SKM-1 (cell line): ENCODE data around the gene CYP2A13.
"Not testable (repeated sequence)": the region's sequence is repeated elsewhere in the genome, so short reads cannot be mapped to it uniquely, and the experiment has no call there.

ENCODE experiments used
- DNase-seq: peaks from one replicate; lab custom pipeline; 2025; ENCODE audit not compliant: unreplicated experiment; lab: John Stamatoyannopoulos, UW

CYP2A13 gene

DNA sequence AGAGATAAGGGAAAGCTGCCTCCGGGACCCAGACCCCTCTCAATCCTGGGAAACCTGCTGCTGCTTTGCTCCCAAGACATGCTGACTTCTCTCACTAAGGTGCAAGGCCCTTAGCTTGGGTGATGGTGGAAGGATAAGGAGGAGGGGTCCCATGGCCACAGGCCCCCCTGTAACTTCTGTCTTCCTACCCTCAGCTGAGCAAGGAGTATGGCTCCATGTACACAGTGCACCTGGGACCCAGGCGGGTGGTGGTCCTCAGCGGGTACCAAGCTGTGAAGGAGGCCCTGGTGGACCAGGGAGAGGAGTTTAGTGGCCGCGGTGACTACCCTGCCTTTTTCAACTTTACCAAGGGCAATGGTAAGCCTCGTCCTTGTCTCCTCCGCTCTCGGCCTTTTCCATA, 28.0 kb downstream of the CYP2A13 start:
- DNase-seq: no peak

DNA sequence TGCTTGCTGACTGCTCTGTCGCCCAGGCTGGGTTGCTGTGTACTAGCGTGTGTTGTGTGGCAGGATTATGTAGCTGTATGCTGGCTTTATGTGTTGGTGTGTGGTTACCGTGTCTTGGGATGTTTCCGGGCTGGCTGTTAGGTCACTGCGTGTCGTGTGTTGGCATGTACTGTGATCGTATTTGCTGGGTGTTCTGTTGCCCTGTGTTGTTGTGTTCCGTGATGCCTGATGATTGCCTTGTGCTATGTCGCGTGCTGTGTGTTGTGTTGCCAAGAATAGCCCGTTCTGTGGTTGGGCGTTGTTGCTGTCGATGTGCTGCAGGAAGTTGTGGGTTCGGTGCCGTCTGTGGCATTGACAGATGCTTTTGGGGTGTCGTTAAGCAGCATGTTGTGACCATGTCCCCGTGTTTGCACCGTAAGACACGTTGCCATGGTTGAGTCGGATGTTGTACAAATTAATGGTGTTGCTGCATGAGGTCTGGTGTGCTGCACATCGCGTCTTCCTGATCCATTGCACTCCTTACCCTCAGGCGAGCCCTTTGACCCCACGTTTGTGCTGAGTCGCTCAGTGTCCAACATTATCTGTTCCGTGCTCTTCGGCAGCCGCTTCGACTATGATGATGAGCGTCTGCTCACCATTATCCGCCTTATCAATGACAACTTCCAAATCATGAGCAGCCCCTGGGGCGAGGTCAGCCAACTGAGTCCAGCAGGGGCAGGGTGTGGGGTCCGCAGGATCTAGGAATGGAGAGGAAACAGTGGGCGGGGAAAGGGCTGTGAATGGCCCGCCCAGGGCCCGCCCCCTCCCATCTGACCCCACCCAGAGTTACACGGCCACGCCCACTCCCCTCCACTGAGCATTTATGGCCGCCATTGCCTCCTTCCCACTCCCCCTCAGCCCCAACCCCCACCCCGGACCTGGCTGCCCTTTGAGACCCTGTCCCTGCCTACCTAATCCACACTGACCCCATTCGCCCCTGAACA, 33.0 kb downstream of the CYP2A13 start:
- DNase-seq: not testable (repeated sequence)

DNA sequence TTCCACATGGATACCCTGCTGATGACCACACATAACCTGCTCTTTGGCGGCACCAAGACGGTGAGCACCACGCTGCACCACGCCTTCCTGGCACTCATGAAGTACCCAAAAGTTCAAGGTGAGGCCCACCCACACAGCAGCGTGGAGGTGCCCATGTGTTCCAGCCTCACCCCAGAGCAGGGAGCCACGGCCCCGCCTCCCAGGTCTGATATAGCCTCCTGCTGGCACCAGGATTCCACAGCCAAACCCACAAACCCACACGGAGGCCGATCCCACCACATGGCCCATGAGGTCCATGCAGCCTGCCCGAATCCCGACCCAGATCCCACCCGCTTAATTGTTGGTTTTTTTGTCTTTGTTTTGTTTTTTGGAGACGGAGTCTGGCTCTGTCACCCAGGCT, 34.6 kb downstream of the CYP2A13 start:
- DNase-seq: not testable (repeated sequence)

- no peak for DNase-seq
These were observed 35.6 kb downstream of the CYP2A13 start for GRCh38 chr19:41123716-41124294.

DNA sequence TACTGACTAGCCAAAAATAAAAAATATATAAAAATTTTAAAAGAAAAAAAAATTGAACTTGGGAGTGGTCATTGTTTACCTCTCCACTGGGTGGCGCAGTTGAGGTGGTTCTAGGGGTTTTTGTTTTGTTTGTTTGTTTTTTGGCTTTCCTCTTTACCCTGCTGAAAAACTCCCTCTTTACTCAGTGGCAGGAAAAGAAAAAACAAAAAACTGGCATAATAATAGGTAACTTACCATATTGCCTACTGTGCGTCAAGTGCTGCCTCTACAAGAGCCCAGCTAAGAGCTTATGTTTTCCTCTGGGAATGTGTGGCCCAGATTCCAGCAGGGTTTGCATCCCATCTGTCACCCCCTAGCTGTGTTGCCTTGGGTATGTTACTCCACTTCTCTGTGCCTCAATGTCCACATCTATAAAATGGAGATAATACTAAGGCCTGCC, 38.5 kb downstream of the CYP2A13 start:
- not testable (repeated sequence) for DNase-seq

- not testable (repeated sequence) for DNase-seq
These were observed 39.1 kb downstream of the CYP2A13 start for GRCh38 chr19:41127362-41127761.

DNA sequence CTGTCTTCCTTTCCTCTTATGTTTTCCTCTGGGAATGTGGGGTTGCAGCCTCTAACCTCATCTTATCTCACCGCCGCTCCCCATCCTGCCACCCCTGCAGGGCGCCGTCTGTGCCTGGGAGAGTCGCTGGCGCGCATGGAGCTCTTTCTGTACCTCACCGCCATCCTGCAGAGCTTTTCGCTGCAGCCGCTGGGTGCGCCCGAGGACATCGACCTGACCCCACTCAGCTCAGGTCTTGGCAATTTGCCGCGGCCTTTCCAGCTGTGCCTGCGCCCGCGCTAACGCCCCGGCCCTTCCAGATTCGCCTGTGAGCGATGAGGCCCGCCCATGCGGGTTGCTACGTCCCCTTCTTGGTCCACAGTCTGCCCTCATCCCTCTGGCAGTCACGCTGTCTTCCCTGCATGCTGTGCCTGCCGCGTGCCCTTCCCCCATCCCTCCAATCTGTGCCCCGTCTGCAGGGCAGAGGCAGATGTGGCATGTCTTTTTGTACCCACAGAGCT, 39.6 kb downstream of the CYP2A13 start:
- not testable (repeated sequence) for DNase-seq

- DNase-seq: no peak
These were observed 40.4 kb downstream of the CYP2A13 start for GRCh38 chr19:41128692-41129091.

- DNase-seq: no peak
These were observed 42.9 kb downstream of the CYP2A13 start for GRCh38 chr19:41131186-41131585.

GRCh38 chr19:41133260-41133659, 45.0 kb downstream of the CYP2A13 start:
- no peak for DNase-seq

DNA sequence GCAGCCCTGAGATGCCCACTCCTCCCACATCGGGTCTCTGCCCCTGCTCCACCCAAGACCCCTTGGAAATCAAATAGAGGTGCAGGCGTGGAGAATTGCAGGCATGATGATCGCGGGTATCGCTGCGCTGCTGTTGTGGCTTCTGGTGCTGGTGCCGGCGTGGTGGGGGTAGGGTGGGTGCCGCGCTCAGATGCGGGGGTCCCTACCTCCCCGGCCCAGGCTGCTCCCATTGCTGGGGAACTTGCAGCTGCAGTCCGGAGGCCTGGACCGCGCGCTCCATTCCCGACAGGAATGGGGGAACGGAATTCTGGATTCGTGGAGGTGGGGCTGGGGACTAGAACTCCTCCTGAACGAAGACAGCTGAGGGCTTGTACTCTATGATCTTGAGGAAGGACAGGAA, 46.4 kb downstream of the CYP2A13 start:
- DNase-seq: no peak

GRCh38 chr19:41135390-41136384, 47.4 kb downstream of the CYP2A13 start:
- not testable (repeated sequence) for DNase-seq

GRCh38 chr19:41136636-41137455, 48.6 kb downstream of the CYP2A13 start:
- no peak for DNase-seq

GRCh38 chr19:41144403-41144802, 56.2 kb downstream of the CYP2A13 start:
- peak; percentile 46 for DNase-seq
